Natural killer cell treated with Interleukin-12 subunit alpha and Interleukin-12 subunit beta and Interleukin-15 and Interleukin-18, amount 100 ng/mL, for 72 hours (primary cell): ENCODE measurements around the gene C6orf132. TPM values are rescaled to one million over a fixed set of nuclear protein-coding genes. Genes with fewer than 3 reads are reported as not detected.
"Not testable (repeated sequence)": the region's sequence is repeated elsewhere in the genome, so short reads cannot be mapped to it uniquely, and the experiment has no call there.

ENCODE experiments used
- ATAC-seq, 2 donors: fragments of 150-1000 bp; cut with Tn5 transposase in 1 of 2; sonication (Bioruptor Pico), chemical (Tn5 transposase) in 1 of 2; 2 replicates each; pipeline ENCODE4 v1.10.0; 2021
- DNase-seq: peaks from one replicate; pipeline ENCODE4 v3.0.0; 2022; ENCODE audit warnings: low spot score
- H3K27ac Mint-ChIP-seq, 2 donors: 1 replicate in 1 of 2; 2 replicates in 1 of 2; pipeline ENCODE4 v1.8.0; 2022; ENCODE audit warnings: mixed read lengths in 2 of 2, mild to moderate bottlenecking in 1 of 2, moderate library complexity in 1 of 2
- H3K27me3 Mint-ChIP-seq, 2 donors: 1 replicate in 1 of 2; 2 replicates in 1 of 2; pipeline ENCODE4 v1.8.0; 2022; ENCODE audit warnings: mixed read lengths in 2 of 2
- H3K36me3 Mint-ChIP-seq: one replicate; pipeline ENCODE4 v1.8.0; 2022; ENCODE audit warnings: mixed read lengths
- H3K4me1 Mint-ChIP-seq, 2 donors: 1 replicate in 1 of 2; 2 replicates in 1 of 2; pipeline ENCODE4 v1.8.0; 2022; ENCODE audit warnings: low read depth in 2 of 2, mixed read lengths in 2 of 2, mild to moderate bottlenecking in 1 of 2
- H3K4me3 Mint-ChIP-seq: one replicate; pipeline ENCODE4 v1.8.0; 2022; ENCODE audit warnings: mixed read lengths
- H3K9me3 Mint-ChIP-seq: 2 replicates; pipeline ENCODE4 v1.8.0; 2022; ENCODE audit warnings: mixed read lengths
- total RNA-seq, 2 donors: library from RNA; stranded (reverse); gene quantifications; one replicate each; pipeline ENCODE4 v1.2.3, GENCODE V29; 2022

Gene C6orf132
- total RNA-seq, 2 donors from 2014 or later = 0.17 to 0.42 TPM

DNA sequence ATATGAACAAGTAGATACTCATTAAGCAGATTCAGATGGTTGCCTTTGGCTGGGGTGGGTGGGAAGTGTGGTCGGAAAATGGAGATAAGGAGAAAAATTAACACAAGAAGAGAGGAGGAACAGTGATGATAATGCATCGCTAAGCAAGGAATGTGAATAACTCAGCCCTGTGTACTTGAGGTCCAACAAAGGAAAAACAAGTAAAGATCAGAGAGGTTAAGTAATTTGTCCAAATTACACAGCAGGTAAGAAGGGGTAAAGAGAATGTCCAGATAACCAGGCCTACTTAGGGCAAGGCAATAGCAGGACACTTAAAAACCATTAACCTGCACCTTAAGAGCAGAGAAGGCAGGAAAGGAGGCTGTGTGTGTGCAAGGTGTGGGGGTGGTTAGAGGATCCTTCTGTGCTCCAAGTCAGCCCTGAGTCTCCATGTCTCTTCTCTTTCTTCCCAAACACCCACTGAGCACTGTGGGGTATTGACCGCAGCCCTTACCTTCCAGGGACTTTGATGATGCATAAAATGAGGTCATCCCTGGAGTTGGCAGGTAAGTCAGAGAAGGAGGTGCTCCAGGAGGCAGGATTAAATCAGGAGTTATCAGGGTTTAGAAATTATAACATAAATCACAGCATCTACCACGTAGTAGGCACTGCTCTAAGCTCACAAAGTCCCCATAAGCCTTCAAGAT lies 10.3 kb upstream of the C6orf132 start:
- not testable (repeated sequence) for H3K27ac Mint-ChIP-seq, H3K36me3 Mint-ChIP-seq, H3K27me3 Mint-ChIP-seq, H3K9me3 Mint-ChIP-seq, H3K4me3 Mint-ChIP-seq, ATAC-seq, DNase-seq, H3K4me1 Mint-ChIP-seq

DNA sequence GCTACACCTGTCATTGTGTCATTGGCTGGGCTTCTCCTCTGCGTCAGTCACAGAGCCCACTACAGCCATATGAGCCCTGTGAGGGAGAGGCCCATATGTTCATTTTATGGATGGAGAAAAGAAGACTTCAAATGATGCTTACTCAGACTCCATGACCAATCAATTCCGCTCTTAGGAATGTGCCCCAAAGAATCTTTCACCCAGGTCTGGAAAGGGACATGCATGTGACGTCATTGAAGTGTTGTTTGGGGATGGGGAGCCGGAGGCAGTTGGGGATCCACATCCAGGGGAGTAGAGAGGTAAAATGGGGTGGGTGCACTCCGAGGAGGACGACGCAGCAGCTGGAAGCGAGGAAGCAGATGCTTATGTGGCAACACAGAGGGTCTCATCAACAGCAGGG lies 9.6 kb upstream of the C6orf132 start:
- no peak for ATAC-seq
- no peaks in the 10 kb centered on the region for H3K4me1 Mint-ChIP-seq

DNA sequence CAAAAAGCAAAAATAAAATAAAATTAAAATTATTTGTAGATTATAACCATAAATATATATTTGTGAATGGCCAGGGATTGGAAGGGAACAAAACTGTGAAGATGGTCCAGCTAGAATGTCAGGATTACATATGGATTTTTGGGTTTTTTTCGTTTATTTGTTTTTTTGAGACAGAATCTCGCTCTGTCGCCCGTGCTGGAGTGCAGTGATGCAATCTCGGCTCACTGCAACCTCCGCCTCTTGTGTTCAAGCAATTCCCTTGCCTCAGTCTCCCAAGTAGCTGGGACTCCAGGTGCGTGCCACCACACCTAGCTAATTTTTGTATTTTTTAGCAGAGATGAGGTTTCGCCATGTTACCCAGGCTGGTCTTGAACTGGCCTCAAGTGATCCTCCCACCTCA lies 7.8 kb upstream of the C6orf132 start:
- peaks cover 8 to 13% of the 10 kb centered on the region in 2 donors for H3K27me3 Mint-ChIP-seq
- no peak for ATAC-seq
- no peaks in the 10 kb centered on the region for H3K9me3 Mint-ChIP-seq
- H3K27ac Mint-ChIP-seq = no peak overlapping the region
- no peak overlapping the region for H3K4me3 Mint-ChIP-seq
- no peaks in the 10 kb centered on the region for H3K36me3 Mint-ChIP-seq
- no peak for DNase-seq
- H3K4me1 Mint-ChIP-seq = no peaks in the 10 kb centered on the region

More for the DNA sequence above, 9.6 kb upstream of the C6orf132 start:
- Mint-ChIP-seq H3K36me3 (no peaks in the 10 kb centered on the region), H3K27ac (no peak overlapping the region), H3K4me3 (no peak overlapping the region), H3K9me3 (no peaks in the 10 kb centered on the region), H3K27me3 (peaks cover 5 to 9% of the 10 kb centered on the region in 2 donors)
- no peak for DNase-seq

- no peak overlapping the region for H3K4me3 Mint-ChIP-seq
- H3K9me3 Mint-ChIP-seq = no peaks in the 10 kb centered on the region
- H3K27ac Mint-ChIP-seq = no peak overlapping the region
- ATAC-seq (no peak), DNase-seq (no peak)
- H3K36me3 Mint-ChIP-seq = no peaks in the 10 kb centered on the region
- peaks cover 13 to 23% of the 10 kb centered on the region in 2 donors for H3K27me3 Mint-ChIP-seq
- H3K4me1 Mint-ChIP-seq = no peaks in the 10 kb centered on the region
Measured at GRCh38 chr6:42148058-42148457, 5.6 kb upstream of the C6orf132 start.

DNA sequence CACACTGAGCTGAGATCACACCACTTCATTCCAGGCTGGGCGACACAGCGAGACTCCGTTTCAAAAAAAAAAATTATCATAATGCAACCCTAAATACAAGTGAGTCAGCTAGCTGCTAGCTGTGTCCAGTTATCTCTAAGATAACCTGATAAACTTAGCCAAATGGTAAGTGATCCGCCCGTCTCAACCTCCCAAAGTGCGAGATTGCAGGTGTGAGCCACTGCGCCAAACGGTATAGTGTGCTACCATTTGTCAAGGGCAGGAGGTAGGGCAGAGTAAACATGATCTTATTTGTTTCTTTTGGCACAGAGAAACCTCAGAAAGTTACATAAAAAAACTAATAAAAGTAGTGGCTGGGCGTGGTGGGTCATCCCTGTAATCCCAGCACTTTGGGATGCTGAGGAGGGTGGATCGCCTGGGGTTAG lies 4.7 kb upstream of the C6orf132 start:
- no peaks in the 10 kb centered on the region for H3K36me3 Mint-ChIP-seq
- H3K27ac Mint-ChIP-seq = no peak overlapping the region
- no peak for DNase-seq
- H3K4me3 Mint-ChIP-seq = no peak overlapping the region
- H3K9me3 Mint-ChIP-seq = no peaks in the 10 kb centered on the region
- H3K27me3 Mint-ChIP-seq = peaks cover 15 to 24% of the 10 kb centered on the region in 2 donors
- H3K4me1 Mint-ChIP-seq = peaks cover 2 to 5% of the 10 kb centered on the region in 2 donors
- no peak for ATAC-seq

DNA sequence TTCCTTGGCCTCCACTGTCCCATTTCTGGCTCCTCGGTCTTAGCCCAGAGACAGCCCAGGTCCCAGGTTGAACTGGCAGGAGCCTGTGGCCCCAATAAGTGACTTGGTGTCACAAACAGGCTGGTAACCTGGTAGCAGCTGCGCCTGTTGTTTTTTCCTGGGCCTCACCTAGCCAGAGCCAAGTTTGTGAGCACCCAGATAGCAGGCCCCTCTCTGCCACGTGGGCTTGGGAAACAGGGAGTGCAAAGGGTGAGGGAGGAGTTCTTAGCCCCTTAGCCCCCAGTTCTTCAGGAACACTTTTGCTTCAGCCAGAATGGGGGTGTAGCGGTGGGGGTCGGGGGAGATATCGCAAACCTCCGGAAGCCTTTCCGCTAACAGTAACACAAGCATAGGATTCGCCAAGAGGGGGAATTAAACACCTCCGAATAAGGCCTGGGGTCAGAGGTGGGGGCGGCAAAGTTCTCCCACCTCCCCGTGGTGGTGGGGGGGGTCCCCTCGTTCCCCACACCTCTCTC lies 760 bp downstream of the C6orf132 start:
- DNase-seq (no peak), ATAC-seq (no peak)
- no peak overlapping the region for H3K4me3 Mint-ChIP-seq
- H3K4me1 Mint-ChIP-seq = peaks cover 2 to 5% of the 10 kb centered on the region in 2 donors
- no peaks in the 10 kb centered on the region for H3K9me3 Mint-ChIP-seq
- peaks cover 18 to 29% of the 10 kb centered on the region in 2 donors for H3K27me3 Mint-ChIP-seq
- no peak overlapping the region for H3K27ac Mint-ChIP-seq
- H3K36me3 Mint-ChIP-seq = no peaks in the 10 kb centered on the region

DNA sequence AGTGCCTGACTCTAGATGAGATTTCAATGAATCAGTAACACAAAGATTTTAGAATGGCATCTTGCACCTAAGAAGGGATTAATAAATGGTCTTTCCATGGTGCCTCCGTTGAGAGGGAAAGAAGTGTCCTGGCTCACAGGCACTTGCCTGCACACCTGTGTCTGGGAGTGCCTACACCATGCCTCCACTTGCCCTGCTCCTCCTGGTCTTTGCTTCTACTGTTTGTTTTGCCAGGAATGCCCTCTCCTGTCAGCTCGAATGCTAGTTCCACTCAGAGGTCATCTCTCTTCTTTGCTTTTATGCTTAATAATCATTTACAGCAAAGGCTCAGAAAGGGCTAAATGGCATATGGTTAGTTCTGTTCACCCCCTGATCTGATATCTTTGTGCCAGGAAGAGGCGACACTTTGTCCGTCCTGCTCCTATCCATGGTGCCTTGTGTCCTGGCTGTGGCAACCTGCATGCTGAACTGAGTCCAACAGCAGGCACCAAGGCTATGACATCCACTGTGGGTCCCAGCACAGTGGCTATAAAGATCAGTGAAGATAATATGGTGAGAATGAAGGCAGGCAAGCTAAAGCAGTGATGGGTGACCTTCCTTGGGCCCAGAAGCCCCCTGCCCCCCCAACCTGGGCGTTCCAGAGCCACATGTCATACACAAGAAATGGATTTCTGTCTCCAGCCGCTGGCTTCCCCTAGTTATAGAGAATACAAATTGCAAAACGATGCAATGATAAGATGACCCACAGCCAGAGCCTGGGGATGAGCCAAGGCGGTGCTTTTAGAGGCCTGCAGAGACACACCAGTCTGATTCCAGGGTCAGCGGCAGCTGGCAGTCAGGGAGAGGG lies 1.4 kb downstream of the C6orf132 start:
- Mint-ChIP-seq H3K9me3 (no peaks in the 10 kb centered on the region), H3K27me3 (peaks cover 18 to 29% of the 10 kb centered on the region in 2 donors), H3K4me3 (no peak overlapping the region), H3K36me3 (no peaks in the 10 kb centered on the region), H3K27ac (no peak overlapping the region), H3K4me1 (peaks cover 5 to 6% of the 10 kb centered on the region in 2 donors)
- DNase-seq (no peak), ATAC-seq (no peak)

DNA sequence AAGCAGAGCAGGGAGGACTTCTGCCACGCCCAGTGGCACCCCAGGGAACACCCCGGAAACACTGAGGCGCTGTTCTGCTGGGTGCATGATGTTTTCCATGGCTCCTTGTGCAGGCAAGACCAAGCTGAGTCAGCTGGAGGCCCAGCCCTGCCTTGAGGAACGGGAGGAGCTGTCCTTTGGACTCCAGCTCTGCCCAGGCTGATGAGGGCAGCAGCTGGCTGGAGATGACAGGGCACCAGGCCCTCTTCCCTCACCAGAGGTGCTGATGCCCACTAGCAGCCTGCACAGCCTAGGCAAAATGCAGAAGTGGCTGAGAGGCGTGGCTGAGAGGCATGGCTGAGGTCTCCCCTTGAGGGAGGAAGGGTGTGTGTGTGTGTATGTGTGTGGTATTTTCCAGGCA lies 2.4 kb downstream of the C6orf132 start:
- ATAC-seq (no peak), DNase-seq (no peak)
- no peak overlapping the region for H3K27ac Mint-ChIP-seq
- no peak overlapping the region for H3K4me3 Mint-ChIP-seq
- H3K36me3 Mint-ChIP-seq = no peaks in the 10 kb centered on the region
- H3K9me3 Mint-ChIP-seq = no peaks in the 10 kb centered on the region
- peaks cover 5 to 6% of the 10 kb centered on the region in 2 donors for H3K4me1 Mint-ChIP-seq
- H3K27me3 Mint-ChIP-seq = peaks cover 15 to 24% of the 10 kb centered on the region in 2 donors

- H3K4me1 Mint-ChIP-seq = peaks cover 5 to 6% of the 10 kb centered on the region in 2 donors
- H3K27me3 Mint-ChIP-seq = peaks cover 13 to 21% of the 10 kb centered on the region in 2 donors
- H3K4me3 Mint-ChIP-seq = no peak overlapping the region
- H3K9me3 Mint-ChIP-seq = no peaks in the 10 kb centered on the region
- no peaks in the 10 kb centered on the region for H3K36me3 Mint-ChIP-seq
- no peak overlapping the region for H3K27ac Mint-ChIP-seq
- DNase-seq (no peak), ATAC-seq (no peak)
Measured at GRCh38 chr6:42138630-42139619, 3.5 kb downstream of the C6orf132 start.

GRCh38 chr6:42138190-42138589 lies 4.2 kb downstream of the C6orf132 start:
- H3K27ac Mint-ChIP-seq = no peak overlapping the region
- no peak for ATAC-seq

DNA sequence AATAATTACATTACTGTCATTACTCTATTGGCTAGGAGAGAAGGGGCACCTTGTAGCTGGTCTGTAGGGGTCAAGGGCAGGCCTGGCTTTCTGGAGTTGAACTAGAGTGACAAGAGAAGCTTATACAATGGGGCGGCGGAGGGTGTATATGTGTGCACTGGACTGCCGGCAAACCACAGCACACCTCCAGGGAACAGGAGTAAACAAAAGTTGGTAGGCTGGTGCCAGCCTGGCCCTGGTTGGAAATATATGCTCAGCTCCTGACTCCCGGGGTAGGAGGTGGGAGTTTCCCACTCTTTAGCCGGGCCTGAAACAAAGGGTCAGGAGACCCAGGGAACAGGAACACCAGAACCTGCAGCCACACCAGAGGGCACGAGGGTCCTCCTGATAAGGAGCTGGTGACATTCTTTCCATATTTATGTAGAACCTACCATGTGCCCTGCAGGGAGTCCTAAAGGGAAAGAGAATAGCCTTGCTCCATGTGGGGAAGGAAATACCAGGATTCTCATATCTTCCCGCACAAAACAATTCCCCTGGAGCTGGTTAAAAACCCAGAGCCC lies 5.1 kb downstream of the C6orf132 start:
- H3K27ac Mint-ChIP-seq = no peak overlapping the region
- peaks cover 8% of the 10 kb centered on the region in 2 donors for H3K27me3 Mint-ChIP-seq
- no peaks in the 10 kb centered on the region for H3K9me3 Mint-ChIP-seq
- ATAC-seq = no peak
- no peak for DNase-seq
- H3K4me1 Mint-ChIP-seq = peaks cover 0 to 4% of the 10 kb centered on the region in 2 donors
- no peaks in the 10 kb centered on the region for H3K36me3 Mint-ChIP-seq
- H3K4me3 Mint-ChIP-seq = no peak overlapping the region

More at GRCh38 chr6:42138190-42138589, 4.2 kb downstream of the C6orf132 start:
- H3K27me3 Mint-ChIP-seq = peaks cover 10 to 16% of the 10 kb centered on the region in 2 donors
- H3K9me3 Mint-ChIP-seq = no peaks in the 10 kb centered on the region
- no peaks in the 10 kb centered on the region for H3K36me3 Mint-ChIP-seq
- H3K4me1 Mint-ChIP-seq = peaks cover 5 to 6% of the 10 kb centered on the region in 2 donors
- no peak overlapping the region for H3K4me3 Mint-ChIP-seq
- no peak for DNase-seq

GRCh38 chr6:42136508-42137193 lies 5.8 kb downstream of the C6orf132 start:
- Mint-ChIP-seq H3K27me3 (peaks cover 8% of the 10 kb centered on the region in 2 donors), H3K4me1 (peaks cover 0 to 4% of the 10 kb centered on the region in 2 donors), H3K4me3 (no peak overlapping the region), H3K36me3 (no peaks in the 10 kb centered on the region), H3K9me3 (no peaks in the 10 kb centered on the region), H3K27ac (no peak overlapping the region)
- DNase-seq (no peak), ATAC-seq (peak in 1 of 2 donors; percentile 36)
